NT2/D1 (cell line): ENCODE measurements around the gene ZBED2.

Source experiments
- YY1 ChIP-seq: IDR thresholded peaks from 2 replicates; pipeline ENCODE4 v1.6.1; 2011; ENCODE audit not compliant: insufficient read length, insufficient read depth
- ZNF274 ChIP-seq: IDR thresholded peaks from 2 replicates; pipeline ENCODE4 v1.6.1; 2011; ENCODE audit warnings: mild to moderate bottlenecking, low read depth, low read length

DNA sequence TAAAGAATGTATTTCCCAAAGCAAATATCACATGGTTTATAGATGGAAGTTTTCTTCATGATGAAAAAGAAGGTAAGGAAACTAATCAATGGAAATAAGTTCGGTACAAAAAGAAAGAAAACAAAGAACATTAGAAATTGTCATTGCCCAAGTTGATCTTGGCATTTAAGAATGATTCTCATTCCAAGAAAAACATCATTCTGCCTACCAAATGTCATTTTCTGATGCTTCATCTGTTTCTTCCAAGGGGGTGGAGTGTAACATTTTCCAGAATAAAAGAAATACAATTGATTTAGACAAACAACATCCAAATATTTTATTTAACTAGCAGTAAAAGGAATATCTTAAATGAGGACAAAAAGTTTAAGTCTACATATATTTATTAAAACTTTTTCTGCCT, 3.0 kb upstream of the ZBED2 start:
- TF ChIP-seq ZNF274 (no peak), YY1 (no peak)
